ENCODE measurements around the gene ADAMTSL3. TPM values are rescaled to one million over a fixed set of nuclear protein-coding genes. Genes with fewer than 3 reads are reported as not detected.

The ADAMTSL3 gene
- total RNA-seq, 1 donor from 2014 or later = 43.3 TPM

- H3K36me3 ChIP-seq (ENCODE audit: control insufficient read depth in 3 of 3, insufficient read depth in 3 of 3, low read length in 3 of 3) = no peaks in the 10 kb centered on the region
- peaks cover 5 to 7% (median 6%) of the 10 kb centered on the region in 3 donors for H3K4me1 ChIP-seq (ENCODE audit: control insufficient read depth in 3 of 3, insufficient read depth in 3 of 3, low read length in 3 of 3)
- no peaks in the 10 kb centered on the region for H3K9me3 ChIP-seq (ENCODE audit: control insufficient read depth in 3 of 3, low read length in 3 of 3)
- H3K27me3 ChIP-seq (ENCODE audit: control insufficient read depth in 3 of 3, insufficient read depth in 3 of 3, low read length in 3 of 3) = no peaks in the 10 kb centered on the region
- no peak overlapping the region for H3K4me3 ChIP-seq (ENCODE audit: low read length in 3 of 3)
- H3K9ac ChIP-seq (ENCODE audit: low read depth in 1 of 3, low read length in 3 of 3) = no peak overlapping the region
- no peak overlapping the region for H3K27ac ChIP-seq (ENCODE audit: low read depth, low read length)
Observed at GRCh38 chr15:83762367-83762766, 108.4 kb downstream of the ADAMTSL3 start.

GRCh38 chr15:83764201-83764838 is 110.4 kb downstream of the ADAMTSL3 start:
- Histone ChIP-seq H3K4me1 (ENCODE audit: control insufficient read depth in 3 of 3, insufficient read depth in 3 of 3, low read length in 3 of 3) (peaks cover 5 to 7% (median 6%) of the 10 kb centered on the region in 3 donors), H3K27ac (ENCODE audit: low read depth, low read length) (no peak overlapping the region), H3K27me3 (ENCODE audit: control insufficient read depth in 3 of 3, insufficient read depth in 3 of 3, low read length in 3 of 3) (no peaks in the 10 kb centered on the region), H3K9ac (ENCODE audit: low read depth in 1 of 3, low read length in 3 of 3) (no peak overlapping the region), H3K9me3 (ENCODE audit: control insufficient read depth in 3 of 3, low read length in 3 of 3) (no peaks in the 10 kb centered on the region), H3K4me3 (ENCODE audit: low read length in 3 of 3) (no peak overlapping the region), H3K36me3 (ENCODE audit: control insufficient read depth in 3 of 3, insufficient read depth in 3 of 3, low read length in 3 of 3) (no peaks in the 10 kb centered on the region)

GRCh38 chr15:83766339-83766738 is 112.4 kb downstream of the ADAMTSL3 start:
- H3K27me3 ChIP-seq (ENCODE audit: control insufficient read depth in 3 of 3, insufficient read depth in 3 of 3, low read length in 3 of 3) = no peaks in the 10 kb centered on the region
- peaks cover 5 to 7% (median 6%) of the 10 kb centered on the region in 3 donors for H3K4me1 ChIP-seq (ENCODE audit: control insufficient read depth in 3 of 3, insufficient read depth in 3 of 3, low read length in 3 of 3)
- H3K36me3 ChIP-seq (ENCODE audit: control insufficient read depth in 3 of 3, insufficient read depth in 3 of 3, low read length in 3 of 3) = no peaks in the 10 kb centered on the region
- H3K9me3 ChIP-seq (ENCODE audit: control insufficient read depth in 3 of 3, low read length in 3 of 3) = no peaks in the 10 kb centered on the region
- H3K9ac ChIP-seq (ENCODE audit: low read depth in 1 of 3, low read length in 3 of 3) = no peak overlapping the region
- no peak overlapping the region for H3K4me3 ChIP-seq (ENCODE audit: low read length in 3 of 3)
- no peak overlapping the region for H3K27ac ChIP-seq (ENCODE audit: low read depth, low read length)

GRCh38 chr15:83767741-83768140 is 113.8 kb downstream of the ADAMTSL3 start:
- Histone ChIP-seq H3K36me3 (ENCODE audit: control insufficient read depth in 3 of 3, insufficient read depth in 3 of 3, low read length in 3 of 3) (no peaks in the 10 kb centered on the region), H3K27ac (ENCODE audit: low read depth, low read length) (no peak overlapping the region), H3K4me1 (ENCODE audit: control insufficient read depth in 3 of 3, insufficient read depth in 3 of 3, low read length in 3 of 3) (peaks cover 5 to 7% (median 6%) of the 10 kb centered on the region in 3 donors), H3K9me3 (ENCODE audit: control insufficient read depth in 3 of 3, low read length in 3 of 3) (no peaks in the 10 kb centered on the region), H3K27me3 (ENCODE audit: control insufficient read depth in 3 of 3, insufficient read depth in 3 of 3, low read length in 3 of 3) (no peaks in the 10 kb centered on the region), H3K9ac (ENCODE audit: low read depth in 1 of 3, low read length in 3 of 3) (no peak overlapping the region), H3K4me3 (ENCODE audit: low read length in 3 of 3) (no peak overlapping the region)

- Histone ChIP-seq H3K27me3 (ENCODE audit: control insufficient read depth in 3 of 3, insufficient read depth in 3 of 3, low read length in 3 of 3) (no peaks in the 10 kb centered on the region), H3K4me3 (ENCODE audit: low read length in 3 of 3) (no peak overlapping the region), H3K4me1 (ENCODE audit: control insufficient read depth in 3 of 3, insufficient read depth in 3 of 3, low read length in 3 of 3) (peaks cover 0 to 2% (median 0%) of the 10 kb centered on the region in 3 donors), H3K36me3 (ENCODE audit: control insufficient read depth in 3 of 3, insufficient read depth in 3 of 3, low read length in 3 of 3) (no peaks in the 10 kb centered on the region), H3K27ac (ENCODE audit: low read depth, low read length) (no peak overlapping the region), H3K9ac (ENCODE audit: low read depth in 1 of 3, low read length in 3 of 3) (no peak overlapping the region), H3K9me3 (ENCODE audit: control insufficient read depth in 3 of 3, low read length in 3 of 3) (no peaks in the 10 kb centered on the region)
Observed at GRCh38 chr15:83769411-83769999, 115.6 kb downstream of the ADAMTSL3 start.

GRCh38 chr15:83775738-83776137 is 121.8 kb downstream of the ADAMTSL3 start:
- Histone ChIP-seq H3K36me3 (ENCODE audit: control insufficient read depth in 3 of 3, insufficient read depth in 3 of 3, low read length in 3 of 3) (no peaks in the 10 kb centered on the region), H3K27me3 (ENCODE audit: control insufficient read depth in 3 of 3, insufficient read depth in 3 of 3, low read length in 3 of 3) (no peaks in the 10 kb centered on the region), H3K4me1 (ENCODE audit: control insufficient read depth in 3 of 3, insufficient read depth in 3 of 3, low read length in 3 of 3) (no peaks in the 10 kb centered on the region), H3K27ac (ENCODE audit: low read depth, low read length) (no peak overlapping the region), H3K9ac (ENCODE audit: low read depth in 1 of 3, low read length in 3 of 3) (no peak overlapping the region), H3K9me3 (ENCODE audit: control insufficient read depth in 3 of 3, low read length in 3 of 3) (no peaks in the 10 kb centered on the region), H3K4me3 (ENCODE audit: low read length in 3 of 3) (no peak overlapping the region)

- Histone ChIP-seq H3K4me3 (ENCODE audit: low read length in 3 of 3) (no peak overlapping the region), H3K9me3 (ENCODE audit: control insufficient read depth in 3 of 3, low read length in 3 of 3) (no peaks in the 10 kb centered on the region), H3K27me3 (ENCODE audit: control insufficient read depth in 3 of 3, insufficient read depth in 3 of 3, low read length in 3 of 3) (no peaks in the 10 kb centered on the region), H3K9ac (ENCODE audit: low read depth in 1 of 3, low read length in 3 of 3) (no peak overlapping the region), H3K36me3 (ENCODE audit: control insufficient read depth in 3 of 3, insufficient read depth in 3 of 3, low read length in 3 of 3) (no peaks in the 10 kb centered on the region), H3K4me1 (ENCODE audit: control insufficient read depth in 3 of 3, insufficient read depth in 3 of 3, low read length in 3 of 3) (no peaks in the 10 kb centered on the region), H3K27ac (ENCODE audit: low read depth, low read length) (no peak overlapping the region)
Observed at GRCh38 chr15:83776986-83777385, 123.1 kb downstream of the ADAMTSL3 start.

- H3K27me3 ChIP-seq (ENCODE audit: control insufficient read depth in 3 of 3, insufficient read depth in 3 of 3, low read length in 3 of 3) = no peaks in the 10 kb centered on the region
- no peak overlapping the region for H3K27ac ChIP-seq (ENCODE audit: low read depth, low read length)
- peaks cover 0 to 2% (median 2%) of the 10 kb centered on the region in 3 donors for H3K9me3 ChIP-seq (ENCODE audit: control insufficient read depth in 3 of 3, low read length in 3 of 3)
- no peaks in the 10 kb centered on the region for H3K4me1 ChIP-seq (ENCODE audit: control insufficient read depth in 3 of 3, insufficient read depth in 3 of 3, low read length in 3 of 3)
- H3K9ac ChIP-seq (ENCODE audit: low read depth in 1 of 3, low read length in 3 of 3) = no peak overlapping the region
- no peak overlapping the region for H3K4me3 ChIP-seq (ENCODE audit: low read length in 3 of 3)
- no peaks in the 10 kb centered on the region for H3K36me3 ChIP-seq (ENCODE audit: control insufficient read depth in 3 of 3, insufficient read depth in 3 of 3, low read length in 3 of 3)
Observed at GRCh38 chr15:83783227-83783626, 129.3 kb downstream of the ADAMTSL3 start.

- no peak overlapping the region for H3K27ac ChIP-seq (ENCODE audit: low read depth, low read length)
- no peak overlapping the region for H3K9ac ChIP-seq (ENCODE audit: low read depth in 1 of 3, low read length in 3 of 3)
- H3K27me3 ChIP-seq (ENCODE audit: control insufficient read depth in 3 of 3, insufficient read depth in 3 of 3, low read length in 3 of 3) = no peaks in the 10 kb centered on the region
- H3K9me3 ChIP-seq (ENCODE audit: control insufficient read depth in 3 of 3, low read length in 3 of 3) = peaks cover 0 to 2% (median 2%) of the 10 kb centered on the region in 3 donors
- no peaks in the 10 kb centered on the region for H3K4me1 ChIP-seq (ENCODE audit: control insufficient read depth in 3 of 3, insufficient read depth in 3 of 3, low read length in 3 of 3)
- H3K4me3 ChIP-seq (ENCODE audit: low read length in 3 of 3) = no peak overlapping the region
- H3K36me3 ChIP-seq (ENCODE audit: control insufficient read depth in 3 of 3, insufficient read depth in 3 of 3, low read length in 3 of 3) = no peaks in the 10 kb centered on the region
Observed at GRCh38 chr15:83784975-83785374, 131.1 kb downstream of the ADAMTSL3 start.

- no peaks in the 10 kb centered on the region for H3K4me1 ChIP-seq (ENCODE audit: control insufficient read depth in 3 of 3, insufficient read depth in 3 of 3, low read length in 3 of 3)
- no peaks in the 10 kb centered on the region for H3K36me3 ChIP-seq (ENCODE audit: control insufficient read depth in 3 of 3, insufficient read depth in 3 of 3, low read length in 3 of 3)
- H3K9me3 ChIP-seq (ENCODE audit: control insufficient read depth in 3 of 3, low read length in 3 of 3) = peaks cover 0 to 2% (median 2%) of the 10 kb centered on the region in 3 donors
- H3K27me3 ChIP-seq (ENCODE audit: control insufficient read depth in 3 of 3, insufficient read depth in 3 of 3, low read length in 3 of 3) = no peaks in the 10 kb centered on the region
- H3K9ac ChIP-seq (ENCODE audit: low read depth in 1 of 3, low read length in 3 of 3) = no peak overlapping the region
- H3K4me3 ChIP-seq (ENCODE audit: low read length in 3 of 3) = no peak overlapping the region
- H3K27ac ChIP-seq (ENCODE audit: low read depth, low read length) = no peak overlapping the region
Observed at GRCh38 chr15:83786336-83786735, 132.4 kb downstream of the ADAMTSL3 start.

All from skeletal muscle tissue (tissue), 4 donors.